SK-N-SH (cell line): Measurements from ENCODE around the gene ZG16. TPM values are rescaled to one million over a fixed set of nuclear protein-coding genes. Genes with fewer than 3 reads are reported as not detected.
"Not testable (repeated sequence)": the region's sequence is repeated elsewhere in the genome, so short reads cannot be mapped to it uniquely, and the experiment has no call there.

Experiments
- CTCF ChIA-PET: fragments of 300-600, 350-600 bp; formaldehyde crosslinking; extraction: SDS; loops from one replicate; lab custom pipeline; 2021; lab: Yijun Ruan, JAX
- POLR2A ChIA-PET: fragments of 350-600 bp; sonication (Branson Sonifier 250); formaldehyde crosslinking; extraction: SDS; loops from one replicate; lab custom pipeline; 2020; ENCODE audit warnings: antibody characterized with exemption, inconsistent platforms; lab: Yijun Ruan, JAX
- DNase-seq: peaks from one replicate; pipeline ENCODE4 v3.0.0; 2012
- H2AFZ ChIP-seq: fragments of 200-600 bp; sonication (generic); 2 replicates; pipeline ENCODE4 v1.8.1; 2016; ENCODE audit warnings: antibody characterized with exemption, mild to moderate bottlenecking, low read depth
- H3F3A ChIP-seq: fragments of 200-600 bp; sonication (generic); replicated peaks from 2 replicates; pipeline ENCODE3; 2016; ENCODE audit warnings: antibody characterized with exemption, mild to moderate bottlenecking; ENCODE audit not compliant: insufficient read depth
- H3K27ac ChIP-seq, 2 experiments: fragments of 200-500 bp in 1 of 2; fragments of 200-600 bp in 1 of 2; sonication (Bioruptor generic) in 1 of 2; sonication (generic), shearing (Covaris generic) in 1 of 2; 2 replicates each; pipeline versions ENCODE4 v1.5.1 to v1.6.1; 2014 to 2016; ENCODE audit warnings: low read depth in 2 of 2, inconsistent platforms in 1 of 2, low read length in 1 of 2, mild to moderate bottlenecking in 1 of 2, mixed read lengths in 1 of 2
- H3K27me3 ChIP-seq: fragments of 200-600 bp; sonication (generic), shearing (Covaris generic); 2 replicates; pipeline ENCODE4 v1.6.1; 2016; ENCODE audit warnings: mixed run types; ENCODE audit not compliant: insufficient read depth
- H3K36me3 ChIP-seq, 2 experiments: fragments of 200-500 bp in 1 of 2; fragments of 200-600 bp in 1 of 2; sonication (Bioruptor generic) in 1 of 2; sonication (generic) in 1 of 2; replicated peaks in 1 of 2; 2 replicates each; pipeline versions ENCODE3 to v1.5.1; 2014 to 2016; ENCODE audit warnings: low read length in 1 of 2, mild to moderate bottlenecking in 1 of 2; ENCODE audit not compliant: insufficient read depth in 2 of 2, control insufficient read depth in 1 of 2
- H3K4me1 ChIP-seq, 2 experiments: fragments of 200-500 bp in 1 of 2; fragments of 200-600 bp in 1 of 2; sonication (Bioruptor generic) in 1 of 2; sonication (generic), shearing (Covaris generic) in 1 of 2; 2 replicates each; pipeline versions ENCODE4 v1.5.1 to v1.6.1; 2014 to 2016; ENCODE audit warnings: low read depth in 1 of 2, low read length in 1 of 2, mixed run types in 1 of 2; ENCODE audit not compliant: insufficient read depth in 2 of 2, control insufficient read depth in 1 of 2
- H3K4me2 ChIP-seq: fragments of 200-600 bp; sonication (generic), shearing (Covaris generic); 2 replicates; pipeline ENCODE4 v1.6.1; 2017; ENCODE audit warnings: mixed run types
- H3K4me3 ChIP-seq, 2 experiments: fragments of 200-500 bp in 1 of 2; fragments of 200-600 bp in 1 of 2; sonication (Bioruptor generic) in 1 of 2; sonication (generic), shearing (Covaris generic) in 1 of 2; 2 replicates each; pipeline versions ENCODE4 v1.5.1 to v1.8.1; 2014 to 2016; ENCODE audit warnings: low read depth in 2 of 2, inconsistent platforms in 1 of 2, low read length in 1 of 2, mild to moderate bottlenecking in 1 of 2, mixed read lengths in 1 of 2, moderate library complexity in 1 of 2
- H3K79me2 ChIP-seq: fragments of 200-600 bp; sonication (generic); 2 replicates; pipeline ENCODE4 v1.8.1; 2017; ENCODE audit warnings: mild to moderate bottlenecking; ENCODE audit not compliant: insufficient read depth
- H3K9ac ChIP-seq: fragments of 200-600 bp; sonication (generic); 2 replicates; pipeline ENCODE4 v1.6.1; 2017; ENCODE audit warnings: mixed run types
- H3K9me2 ChIP-seq: fragments of 200-600 bp; sonication (generic); 2 replicates; pipeline ENCODE4 v1.6.1; 2017; ENCODE audit warnings: mixed run types
- H3K9me3 ChIP-seq: fragments of 200-600 bp; sonication (generic); 2 replicates; pipeline ENCODE4 v1.6.1; 2017; ENCODE audit warnings: mixed run types, mild to moderate bottlenecking, moderate library complexity
- H4K20me1 ChIP-seq: fragments of 200-600 bp; sonication (generic); 2 replicates; pipeline ENCODE4 v1.6.1; 2017; ENCODE audit warnings: mild to moderate bottlenecking, mixed run types; ENCODE audit not compliant: insufficient read depth
- ELF1 ChIP-seq: IDR thresholded peaks from 2 replicates; pipeline ENCODE4 v1.4.0; 2012
- FOXJ3 ChIP-seq: sonication (generic); formaldehyde crosslinking; IDR thresholded peaks from 2 replicates; pipeline ENCODE4 v1.5.1; 2020; ENCODE audit warnings: mild to moderate bottlenecking, missing genetic modification reagents
- GATA2 ChIP-seq: sonication (generic); formaldehyde crosslinking; IDR thresholded peaks from 2 replicates; pipeline ENCODE4 v1.5.0; 2020; ENCODE audit warnings: mild to moderate bottlenecking, missing genetic modification reagents
- IRF3 ChIP-seq: fragments of 150-350 bp; IDR thresholded peaks from 2 replicates; pipeline ENCODE4 v1.6.1; 2016; ENCODE audit warnings: mild to moderate bottlenecking, low read depth, low read length
- MEF2A ChIP-seq: IDR thresholded peaks from 2 replicates; pipeline ENCODE4 v1.4.0; 2012; ENCODE audit warnings: low read depth, borderline replicate concordance
- PBX3 ChIP-seq: IDR thresholded peaks from 2 replicates; pipeline ENCODE4; 2012
- RFX5 ChIP-seq: IDR thresholded peaks from 2 replicates; pipeline ENCODE4 v1.6.1; 2012; ENCODE audit warnings: mild to moderate bottlenecking, improper control_type of control experiment, low read length
- TAF1 ChIP-seq: IDR thresholded peaks from 2 replicates; pipeline ENCODE4 v1.6.1; 2012; ENCODE audit warnings: low read depth, mild to moderate bottlenecking, low read length, moderate library complexity, borderline replicate concordance
- ZBTB33 ChIP-seq: IDR thresholded peaks from 2 replicates; pipeline ENCODE4 v1.4.0; 2012; ENCODE audit warnings: low read depth, borderline replicate concordance
- WGBS: methylation state at CpG from one replicate; pipeline ENCODE4 v1.1.6; 2017; ENCODE audit warnings: low lambda C conversion rate; 5-methylcytosine and 5-hydroxymethylcytosine counted together
- polyA plus RNA-seq, 3 experiments: library from polyadenylated mRNA; depleted of rRNA; stranded (reverse); fragments of >200 nt; gene quantifications; 2 replicates each; pipeline ENCODE4 v1.2.3, GENCODE V29; 2012

Gene ZG16
- polyA plus RNA-seq, 1 of the 3 experiments (the other 2 are of a cell fraction) = not detected

- not testable (repeated sequence) for DNase-seq, H3K9me3 ChIP-seq, H2AFZ ChIP-seq, H3K9me2 ChIP-seq, H3K4me3 ChIP-seq, H3K9ac ChIP-seq, H3F3A ChIP-seq, H3K79me2 ChIP-seq, H4K20me1 ChIP-seq, H3K4me2 ChIP-seq, H3K4me1 ChIP-seq, H3K27ac ChIP-seq, H3K36me3 ChIP-seq, H3K27me3 ChIP-seq
- POLR2A ChIA-PET = interaction anchor here (0.6 kb wide), 1 partner anchor 78 kb away, joined by 6 read pairs; no protein-coding TSS in a partner anchor
- 75% methylated on average over 8 of the region's 8 CpGs for WGBS
- CTCF ChIA-PET = interaction anchor here (1.2 kb wide), 1 partner anchor 57 kb away, joined by 3 read pairs; no protein-coding TSS in a partner anchor
Measured at GRCh38 chr16:29757086-29757485, 21.0 kb upstream of the ZG16 start.

DNA sequence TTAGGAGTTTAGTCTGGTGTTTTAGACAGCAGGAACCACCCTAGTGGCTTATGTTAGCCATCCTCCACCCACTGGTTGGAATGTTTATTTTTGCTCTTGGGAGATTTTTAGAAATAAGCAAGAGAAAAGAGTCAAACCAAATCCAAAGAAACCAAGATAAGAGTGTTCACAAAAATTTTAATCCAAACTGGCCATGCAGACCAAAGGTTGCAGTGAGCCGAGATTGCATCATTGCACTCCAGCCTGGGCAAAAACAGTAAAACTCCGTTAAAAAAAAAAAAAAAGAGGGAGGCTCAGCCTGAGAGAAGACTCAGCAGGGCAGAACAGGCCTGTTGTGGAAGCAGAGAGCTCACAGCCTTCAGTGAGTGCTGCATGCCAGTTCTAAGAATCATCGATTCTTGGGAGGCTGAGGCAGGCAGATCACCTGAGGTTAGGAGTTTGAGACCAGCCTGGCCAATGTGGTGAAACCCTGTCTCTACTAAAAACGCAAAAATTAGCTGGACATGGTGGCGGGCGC lies 20.0 kb upstream of the ZG16 start:
- Histone ChIP-seq H3K4me3 (no peak overlapping the region), H3K4me1 (no peaks in the 10 kb centered on the region), H3K9me2 (no peaks in the 10 kb centered on the region), H3K27me3 (no peaks in the 10 kb centered on the region), H3K27ac (no peak overlapping the region), H3K79me2 (no peaks in the 10 kb centered on the region), H3K9ac (no peak overlapping the region), H4K20me1 (no peaks in the 10 kb centered on the region), H3K9me3 (no peaks in the 10 kb centered on the region), H3K36me3 (no peaks in the 10 kb centered on the region), H2AFZ (no peak overlapping the region), H3F3A (no peaks in the 10 kb centered on the region), H3K4me2 (no peak overlapping the region)
- POLR2A ChIA-PET = no interaction called here
- TF ChIP-seq MEF2A (no peak), ELF1 (no peak), FOXJ3 (CRISPR knock-in tag) (no peak), ZBTB33 (no peak), TAF1 (no peak), PBX3 (no peak), RFX5 (no peak), GATA2 (CRISPR knock-in tag) (no peak), IRF3 (no peak)
- no peak for DNase-seq
- 71% methylated on average over 6 of the region's 6 CpGs for WGBS
- CTCF ChIA-PET = no interaction called here
